NCI-H748 treated with DMSO at 0.1 percent for 48 hours (cell line): ENCODE data around the gene ACSL1.
A peak's percentile ranks its signal among the peaks of the same experiment; 100 is the strongest.
"Not testable (repeated sequence)": the region's sequence is repeated elsewhere in the genome, so short reads cannot be mapped to it uniquely, and the experiment has no call there.

Experiments used
- DNase-seq: peaks from one replicate; lab custom pipeline; 2025; lab: John Stamatoyannopoulos, UW

Gene ACSL1

DNA sequence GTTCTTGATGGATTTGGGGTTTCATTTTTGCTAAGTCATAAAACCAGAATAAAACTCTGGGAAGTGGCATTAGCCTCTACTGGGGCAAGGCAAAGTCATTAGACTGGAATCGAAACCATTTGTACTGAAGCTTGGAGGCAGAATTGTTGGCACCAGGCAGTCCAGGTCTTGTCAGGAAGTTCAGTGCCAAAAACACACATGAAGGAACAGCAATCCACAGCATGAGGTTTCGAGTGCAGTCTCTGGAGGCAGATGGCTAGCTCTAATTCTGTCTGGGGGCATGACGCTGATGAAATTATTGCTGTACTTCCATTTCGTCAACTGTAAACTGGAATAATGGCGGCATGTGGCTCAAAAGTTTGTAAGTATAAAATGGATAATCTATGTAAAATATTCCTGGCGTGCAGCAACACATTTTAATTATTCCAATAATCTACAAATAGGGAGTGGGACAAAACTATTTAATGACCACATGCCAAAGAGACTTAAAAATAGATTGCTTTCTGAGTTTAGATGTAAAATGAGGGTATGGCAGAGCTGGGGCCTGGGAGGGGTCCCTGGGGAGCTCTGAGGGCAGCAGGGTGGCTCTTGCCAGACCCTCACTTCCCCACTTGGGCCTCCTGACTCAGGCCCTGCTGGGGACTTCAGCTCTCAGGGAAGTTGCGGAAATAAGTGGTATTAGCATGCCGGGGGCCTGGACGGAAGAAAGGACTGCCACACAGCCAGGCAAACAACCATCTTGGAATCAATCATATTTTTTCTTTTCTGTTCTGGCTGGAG lies 73.1 kb downstream of the ACSL1 start:
- no peak for DNase-seq

DNA sequence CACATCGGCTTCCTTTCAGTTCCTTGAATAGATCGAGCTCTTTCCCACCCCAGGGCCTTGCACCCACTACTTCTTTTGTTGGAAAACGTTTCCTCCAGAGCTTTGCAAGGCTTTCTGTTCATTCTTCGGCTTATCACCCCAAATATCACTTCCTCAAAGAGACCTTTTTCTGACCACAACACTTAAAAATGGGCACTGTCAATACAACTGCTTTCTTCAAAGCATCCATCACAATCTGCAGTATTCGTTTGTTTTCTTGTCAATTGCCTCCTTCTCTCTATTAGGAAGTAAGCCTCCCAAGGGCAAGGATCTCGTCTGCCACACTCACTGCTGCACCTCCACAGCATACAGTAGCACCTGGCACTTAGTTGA lies 74.2 kb downstream of the ACSL1 start:
- DNase-seq: no peak

DNA sequence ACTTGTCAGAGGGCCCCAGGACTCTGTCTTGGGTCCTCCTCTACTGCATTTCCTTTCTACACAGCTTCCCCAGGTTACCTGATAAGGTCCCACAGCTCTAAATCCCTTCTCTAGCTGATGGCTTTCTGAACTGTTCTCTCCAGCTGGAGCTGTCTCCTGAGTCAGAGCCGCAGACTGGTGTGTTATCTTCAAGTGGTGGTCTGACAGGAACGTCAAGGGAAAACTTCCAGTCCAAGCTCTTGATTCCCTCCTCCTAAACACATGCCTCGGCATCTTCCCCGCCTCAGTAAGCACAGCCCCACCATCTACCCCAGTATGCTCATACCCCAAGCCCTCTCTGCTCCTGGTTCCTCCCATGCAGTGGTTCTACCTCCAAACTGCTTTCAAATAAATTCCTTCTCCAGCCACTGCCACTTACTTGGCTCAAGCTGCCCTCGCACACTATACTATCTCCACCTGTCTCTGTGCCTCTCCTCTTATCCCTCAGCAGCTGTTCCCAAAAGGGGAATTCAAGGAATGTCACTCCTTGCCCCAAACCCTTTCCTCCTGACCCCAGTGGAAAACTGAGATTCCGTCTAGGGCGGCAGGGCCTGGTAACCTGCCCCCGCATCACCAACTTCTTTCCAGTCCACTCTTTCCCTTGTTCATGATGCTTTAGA lies 74.7 kb downstream of the ACSL1 start:
- no peak for DNase-seq

DNA sequence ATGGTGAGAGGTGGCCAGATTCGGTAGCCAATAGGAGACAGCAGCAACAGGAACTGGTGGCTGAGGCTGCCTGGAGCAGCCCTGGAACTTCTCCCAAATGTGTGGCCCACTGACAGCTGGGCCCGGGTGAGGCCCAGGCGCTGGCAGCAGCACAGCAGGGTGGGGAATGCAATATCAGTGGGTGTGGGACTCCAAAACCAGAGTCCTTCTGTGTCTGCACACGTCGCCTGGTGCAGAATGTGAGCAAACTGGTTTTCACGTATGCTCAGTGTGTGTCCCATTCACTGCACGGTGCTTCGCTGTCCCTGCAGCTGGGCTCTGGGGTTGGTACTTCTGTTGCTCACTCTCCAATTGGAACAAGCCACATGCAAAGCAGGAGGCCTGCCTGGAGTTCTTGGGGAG lies 77.5 kb downstream of the ACSL1 start:
- no peak for DNase-seq

DNA sequence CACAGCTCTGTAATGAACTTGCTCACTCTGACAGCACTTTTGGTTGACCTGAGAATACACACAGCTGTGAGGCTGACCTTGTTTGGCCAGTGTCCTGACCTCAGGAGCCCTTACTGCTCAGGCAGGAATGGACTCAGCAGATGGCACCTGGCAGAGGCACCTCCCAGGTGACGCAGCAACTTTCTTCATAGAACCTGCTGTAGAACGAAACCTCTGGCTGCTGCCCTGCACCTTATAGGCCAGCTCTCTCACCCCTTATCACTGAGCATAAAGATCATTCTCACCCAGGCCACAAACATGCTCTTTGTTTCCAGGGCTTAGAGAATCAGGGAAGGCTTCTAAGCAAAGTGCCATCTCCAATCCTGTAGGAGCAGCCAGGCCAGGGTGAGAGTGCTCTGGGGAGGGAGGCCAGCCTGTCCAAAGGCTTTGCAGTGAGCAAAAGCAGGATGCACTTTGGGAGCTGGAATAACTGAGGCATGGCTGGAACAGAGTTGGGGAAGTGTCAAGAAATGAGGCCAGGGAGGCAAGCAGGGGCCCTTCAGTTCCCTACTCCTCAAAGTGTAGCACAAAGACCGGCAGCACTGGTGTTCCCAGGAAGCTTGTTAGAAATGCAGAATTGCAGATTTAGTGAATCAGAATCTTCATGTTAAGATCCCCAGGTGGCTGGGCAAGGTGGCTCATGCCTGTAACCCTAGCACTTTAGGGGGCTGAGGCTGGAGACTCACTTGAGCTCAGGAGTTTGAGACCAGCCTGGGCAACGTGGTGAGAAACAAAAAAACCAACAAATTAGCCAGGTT lies 78.5 kb downstream of the ACSL1 start:
- DNase-seq: no peak

DNA sequence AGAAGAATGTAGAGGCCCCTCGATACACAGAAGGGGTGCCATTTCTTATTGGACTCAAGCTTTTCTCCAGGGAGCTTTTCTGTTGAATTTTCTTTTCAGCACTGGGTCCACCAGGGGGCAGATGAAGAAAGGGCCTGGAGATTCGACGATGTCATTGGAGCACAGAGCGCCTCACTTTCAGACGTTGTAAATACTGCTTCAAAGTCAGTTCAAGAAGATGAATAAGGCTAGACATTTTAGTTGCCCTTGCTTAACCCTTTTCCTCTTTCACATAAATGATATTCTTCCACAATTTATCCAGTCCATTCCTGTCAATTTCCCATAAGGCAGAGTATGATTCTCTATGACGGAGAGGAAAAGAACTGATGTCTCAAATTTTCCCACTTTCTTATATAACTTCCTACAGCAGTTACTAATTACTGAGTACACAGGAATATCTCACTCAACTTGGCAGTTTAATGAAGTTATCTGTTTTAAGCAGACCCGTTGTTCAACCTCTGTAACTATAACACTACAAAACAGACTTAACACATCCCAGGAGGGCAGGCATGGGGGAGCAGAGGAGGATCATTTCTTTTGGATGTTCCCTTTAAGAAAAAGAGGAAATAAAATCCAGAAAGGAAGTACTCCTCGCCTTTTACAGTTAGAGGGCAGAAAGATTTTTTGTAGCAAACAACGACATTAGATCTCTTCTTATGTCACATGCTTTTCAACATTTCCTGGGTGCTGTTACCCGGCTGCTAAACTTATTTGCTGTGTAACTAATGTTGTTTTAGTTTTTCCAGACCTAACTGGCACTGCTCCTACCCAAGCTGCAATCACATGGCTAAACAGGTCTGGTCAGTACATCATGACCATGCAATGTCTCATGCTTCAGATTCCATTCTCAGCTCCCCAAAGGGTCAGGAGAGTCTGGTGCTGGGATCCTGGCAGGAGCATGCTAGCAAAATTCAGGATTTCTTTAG lies 79.7 kb downstream of the ACSL1 start:
- DNase-seq: peak; percentile 8

DNA sequence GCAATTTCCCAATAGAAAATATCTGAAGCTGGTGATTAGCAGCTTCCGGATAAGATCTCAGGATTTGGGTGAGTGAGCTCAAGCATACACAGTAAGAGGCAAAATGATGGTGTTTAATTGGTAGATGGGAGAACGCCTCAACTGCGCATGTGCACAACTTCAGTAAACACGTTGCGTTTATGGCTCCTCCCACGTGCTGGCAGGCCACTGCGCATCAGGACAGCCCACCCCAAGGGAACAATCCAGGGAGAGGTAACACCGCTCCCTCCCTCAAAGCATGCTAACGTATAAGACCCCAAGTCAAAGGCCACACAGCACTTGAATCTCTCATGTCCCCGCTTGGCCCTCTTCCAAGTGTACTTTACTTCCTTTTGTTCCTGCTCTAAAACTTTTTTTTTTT lies 81.5 kb downstream of the ACSL1 start:
- DNase-seq: no peak

DNA sequence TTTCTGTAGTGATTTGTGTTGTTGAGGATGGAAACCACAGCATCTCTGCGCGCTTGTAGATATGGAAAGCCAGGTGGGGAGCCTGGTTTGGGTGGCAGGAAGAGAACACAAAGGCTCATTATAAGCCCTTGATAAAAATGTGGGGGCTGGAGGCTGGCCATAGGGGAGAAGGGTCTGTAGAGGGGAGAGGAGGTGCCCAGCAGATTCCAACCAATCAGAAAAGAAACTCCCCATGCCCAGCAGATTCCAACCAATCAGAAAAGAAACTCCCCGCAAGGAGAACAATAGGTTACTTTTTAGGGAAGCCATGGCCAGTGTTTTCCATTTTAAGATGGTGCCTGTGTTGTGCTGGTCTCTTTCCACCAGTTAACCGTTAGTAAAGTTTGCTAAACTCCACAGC lies 82.1 kb downstream of the ACSL1 start:
- DNase-seq: no peak

DNA sequence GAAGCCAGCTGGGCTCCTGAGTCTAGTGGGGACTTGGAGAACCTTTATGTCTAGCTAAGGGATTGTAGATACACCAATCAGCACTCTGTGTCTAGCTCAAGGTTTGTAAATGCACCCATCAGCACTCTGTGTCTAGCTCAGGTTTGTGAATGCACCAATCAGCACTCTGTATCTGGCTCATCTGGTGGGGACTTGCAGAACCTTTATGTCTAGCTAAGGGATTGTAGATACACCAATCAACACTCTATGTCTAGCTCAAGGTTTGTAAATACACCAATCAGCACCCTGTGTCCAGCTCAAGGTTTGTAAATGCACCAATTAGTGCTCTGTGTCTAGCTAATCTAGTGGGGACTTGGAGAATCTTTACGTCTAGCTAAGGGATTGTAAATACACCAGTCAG lies 84.1 kb downstream of the ACSL1 start:
- not testable (repeated sequence) for DNase-seq

DNA sequence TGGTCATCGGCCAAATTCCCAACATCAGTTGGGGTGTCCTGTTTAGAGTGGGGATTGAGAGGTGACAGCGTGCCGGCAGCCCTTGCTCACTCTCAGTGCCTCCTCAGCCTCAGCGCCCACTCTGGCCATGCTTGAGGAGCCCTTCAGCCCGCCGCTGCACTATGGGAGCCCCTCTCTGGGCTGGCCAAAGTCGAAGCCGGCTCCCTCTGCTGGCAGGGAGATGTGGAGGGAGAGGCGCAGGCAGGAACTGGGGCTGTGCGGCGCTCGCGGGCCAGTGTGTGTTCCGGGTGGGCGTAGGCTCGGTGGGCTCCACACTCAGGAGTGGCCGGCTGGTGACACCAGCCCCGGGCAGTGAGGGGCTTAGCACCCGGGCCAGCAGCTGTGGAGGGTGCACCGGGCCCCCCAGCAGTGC lies 84.8 kb downstream of the ACSL1 start:
- no peak for DNase-seq

DNA sequence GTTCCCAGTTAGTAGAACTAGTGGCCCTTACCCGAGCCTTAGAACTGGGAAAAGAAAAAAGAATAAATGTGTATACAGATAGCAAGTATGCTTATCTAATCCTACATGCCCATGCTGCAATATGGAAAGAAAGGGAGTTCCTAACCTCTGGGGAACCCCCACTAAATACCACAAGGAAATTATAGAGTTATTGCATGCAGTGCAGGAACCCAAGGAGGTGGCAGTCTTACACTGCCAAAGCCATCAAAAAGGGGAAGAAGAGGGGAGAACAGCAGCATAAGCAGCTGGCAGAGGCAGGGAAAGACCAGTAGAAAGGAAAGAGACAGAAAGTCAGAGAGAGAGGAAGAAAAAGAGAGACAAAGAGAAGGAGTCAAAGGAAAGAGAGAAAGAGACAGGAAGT lies 86.2 kb downstream of the ACSL1 start:
- not testable (repeated sequence) for DNase-seq

DNA sequence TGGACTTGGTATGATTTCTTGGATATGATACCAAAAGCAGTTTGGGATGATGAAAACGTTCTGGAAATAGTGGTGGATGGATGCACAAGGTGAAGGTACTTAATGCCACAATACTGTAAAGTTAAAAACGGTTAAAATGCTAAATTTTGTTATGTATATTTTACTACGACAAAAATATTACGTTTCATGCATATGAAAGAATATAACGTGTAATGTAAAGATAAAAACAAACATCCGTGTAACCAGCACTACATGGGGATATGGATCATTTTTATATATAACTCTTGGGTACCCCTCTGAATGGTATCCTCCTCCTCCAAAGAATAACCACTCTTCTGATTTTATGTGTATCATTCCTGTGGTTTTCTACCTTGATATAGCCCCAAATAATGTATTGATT lies 91.0 kb downstream of the ACSL1 start:
- DNase-seq: no peak

DNA sequence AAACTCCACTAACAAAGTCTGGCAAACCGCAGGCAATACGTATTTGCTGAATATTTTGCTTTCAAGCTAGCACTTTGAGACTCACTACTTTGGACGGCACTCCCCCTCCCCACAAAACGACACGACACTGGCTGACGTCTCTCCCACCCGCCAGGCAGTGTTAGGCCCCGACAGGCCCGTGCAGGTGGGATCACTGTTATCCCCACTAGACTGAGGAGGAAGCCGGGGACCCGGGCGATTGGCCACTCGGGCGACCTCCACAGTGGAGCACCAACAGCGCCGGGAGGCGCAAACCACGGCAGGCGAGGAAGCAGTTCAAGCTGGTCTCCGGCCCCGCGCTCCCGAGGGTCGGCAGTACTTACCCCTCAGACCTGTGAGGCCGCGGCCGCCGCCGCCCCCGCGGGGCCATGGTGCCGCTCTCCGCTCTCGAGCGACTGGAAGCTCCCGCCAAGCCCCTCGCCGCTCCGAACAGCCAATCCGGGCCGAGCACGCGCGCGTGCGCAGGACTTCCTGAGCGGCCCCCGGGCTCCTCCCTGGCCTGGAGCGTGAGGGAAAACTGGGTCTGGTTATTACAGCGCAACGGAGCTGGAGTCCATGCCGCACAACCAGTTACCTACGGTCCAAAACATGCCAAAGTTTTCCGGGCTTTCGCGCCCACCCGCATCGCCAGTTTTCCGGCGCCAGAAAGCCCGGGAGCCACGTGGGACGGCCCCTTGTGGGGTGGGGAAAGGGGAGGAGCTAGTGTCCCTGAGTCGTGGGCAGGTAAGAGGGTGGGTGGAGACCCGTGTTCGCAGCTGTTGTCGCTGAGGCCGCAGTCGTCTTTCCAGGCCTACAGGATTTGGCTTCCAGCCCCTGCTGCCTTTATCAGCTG lies 91.9 kb downstream of the ACSL1 start, which contains the start of gene CENPU:
TSS of gene CENPU (minus strand) at position 443 of the 871 bp plus-strand sequence. CDS start at position 409, 34 bp downstream.
- DNase-seq: peak; percentile 86

DNA sequence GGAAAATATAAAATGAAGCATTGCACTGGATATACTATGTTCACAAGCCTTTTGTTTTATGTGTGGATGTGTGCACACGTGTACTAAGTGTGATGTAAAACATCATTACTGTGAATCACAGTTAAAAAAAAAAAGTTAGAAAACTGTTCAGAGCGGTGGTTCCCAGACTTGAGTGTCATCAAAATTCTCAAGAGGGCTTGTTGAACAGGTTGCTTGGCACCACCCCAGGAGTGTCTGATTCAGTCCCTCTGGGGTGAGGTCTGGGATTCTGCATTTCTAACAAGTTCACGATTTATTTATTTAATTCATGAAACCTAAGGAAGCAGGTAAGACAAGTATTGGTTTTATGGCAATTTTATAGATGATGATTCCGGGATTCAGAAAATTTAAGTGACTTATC lies 93.6 kb downstream of the ACSL1 start:
- DNase-seq: no peak

DNA sequence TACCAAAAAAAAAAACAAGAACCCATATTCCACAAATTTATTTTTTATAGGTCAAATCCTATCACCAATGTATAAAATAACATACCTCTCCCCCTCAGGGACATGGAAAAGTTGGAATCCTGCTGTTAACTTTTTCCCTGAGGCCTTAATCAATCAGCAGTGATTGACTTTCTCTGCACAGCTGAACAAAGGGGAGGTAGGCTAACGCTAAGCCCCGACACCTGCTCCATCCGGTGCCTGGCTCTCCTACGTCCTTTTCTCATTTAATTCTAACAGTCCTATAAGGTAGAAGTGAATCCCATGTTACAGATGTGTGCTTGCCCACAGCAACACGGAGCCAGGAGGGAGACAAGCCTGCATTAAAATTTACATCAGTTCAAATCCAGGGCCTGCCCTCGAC lies 94.7 kb downstream of the ACSL1 start:
- no peak for DNase-seq

DNA sequence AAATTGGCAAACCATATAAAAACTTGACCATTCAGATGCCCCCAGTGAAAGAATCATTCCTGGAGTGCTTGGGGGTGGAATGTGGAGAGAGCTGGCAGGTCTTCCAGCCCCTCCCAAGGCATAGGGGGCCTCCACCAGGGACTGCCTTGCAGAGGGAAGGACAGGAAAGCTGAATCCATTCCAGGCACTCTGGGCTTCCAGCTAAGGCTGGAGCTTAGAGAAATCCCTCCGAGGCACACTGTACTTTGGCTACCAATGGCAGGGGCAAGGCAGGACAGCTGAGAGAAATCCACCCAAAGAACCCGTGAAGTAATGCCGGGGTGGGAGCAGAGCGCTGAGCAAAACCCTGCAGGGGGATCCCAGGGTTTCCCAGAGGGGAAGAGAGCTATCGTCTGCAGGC lies 95.8 kb downstream of the ACSL1 start:
- no peak for DNase-seq

DNA sequence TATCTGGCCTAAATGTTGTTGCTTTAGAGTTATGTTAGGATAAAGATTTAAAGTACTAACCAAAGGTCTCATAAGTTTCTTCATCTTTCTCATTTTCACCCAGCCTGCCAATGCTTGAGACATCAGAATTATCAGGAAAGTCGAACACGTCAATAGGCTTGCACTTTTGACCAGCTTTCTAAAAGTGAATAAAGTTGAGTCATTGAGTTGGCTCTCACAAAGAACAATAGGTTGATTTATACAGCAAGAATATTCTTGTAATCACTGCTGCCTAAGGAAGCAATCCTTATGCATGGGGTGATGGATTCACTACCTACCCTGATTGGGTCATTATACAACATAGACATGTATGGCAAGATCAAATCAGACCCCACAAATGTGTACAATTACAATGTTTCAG lies 96.9 kb downstream of the ACSL1 start:
- DNase-seq: no peak

DNA sequence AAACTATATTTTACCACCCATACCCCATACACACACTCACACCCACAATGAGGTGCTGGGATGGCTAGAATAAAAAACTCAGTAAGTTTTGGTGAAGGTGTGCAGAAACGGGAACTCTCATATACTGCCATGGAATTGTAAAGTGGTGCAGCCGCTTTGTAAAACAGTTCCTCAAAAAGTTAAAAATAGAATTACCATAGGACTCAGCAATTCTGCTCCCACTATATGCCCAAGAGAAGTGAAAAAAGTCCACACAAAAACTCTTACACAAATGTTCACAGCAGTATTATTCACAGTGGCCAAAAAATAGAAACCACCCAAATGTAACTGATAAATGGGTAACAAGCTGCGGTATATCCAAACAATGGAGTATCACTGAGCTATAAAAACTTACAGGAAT lies 98.3 kb downstream of the ACSL1 start:
- DNase-seq: no peak

DNA sequence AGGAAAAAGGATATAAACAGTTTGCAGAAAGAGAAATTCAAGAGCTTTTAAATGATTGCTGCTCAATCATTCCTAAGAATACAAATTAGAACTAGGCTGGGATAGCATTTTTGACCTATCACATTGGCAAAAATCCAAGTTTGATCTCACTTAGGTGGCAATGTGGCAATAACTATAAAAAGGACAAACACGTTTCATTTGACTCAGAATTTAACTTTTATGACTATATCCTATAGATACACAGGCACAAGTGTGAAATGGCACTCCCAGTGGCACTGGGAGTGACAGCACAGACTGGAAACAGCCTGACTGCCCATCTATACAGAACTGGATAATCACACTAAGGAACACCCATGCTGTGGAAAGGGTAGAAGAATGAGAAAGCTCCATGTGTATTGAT lies 103.0 kb downstream of the ACSL1 start:
- no peak for DNase-seq

DNA sequence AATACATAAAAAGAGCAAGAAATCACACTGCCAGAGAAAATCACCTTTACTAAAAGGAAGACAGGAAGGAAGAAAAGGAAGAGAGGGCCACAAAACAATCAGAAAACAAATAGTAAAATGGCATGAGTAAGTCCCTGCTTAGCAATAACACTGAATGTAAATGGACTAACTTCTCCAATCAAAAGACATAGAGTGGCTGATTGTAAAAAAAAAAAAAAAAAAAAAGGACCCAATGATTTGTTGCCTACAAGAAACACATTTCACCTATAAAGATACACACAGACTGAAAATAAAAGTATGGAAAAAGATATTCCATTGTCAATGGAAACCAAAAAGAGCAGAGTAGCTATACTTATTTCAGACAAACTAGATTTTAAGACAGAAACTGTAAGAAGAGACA lies 104.5 kb downstream of the ACSL1 start:
- DNase-seq: no peak

DNA sequence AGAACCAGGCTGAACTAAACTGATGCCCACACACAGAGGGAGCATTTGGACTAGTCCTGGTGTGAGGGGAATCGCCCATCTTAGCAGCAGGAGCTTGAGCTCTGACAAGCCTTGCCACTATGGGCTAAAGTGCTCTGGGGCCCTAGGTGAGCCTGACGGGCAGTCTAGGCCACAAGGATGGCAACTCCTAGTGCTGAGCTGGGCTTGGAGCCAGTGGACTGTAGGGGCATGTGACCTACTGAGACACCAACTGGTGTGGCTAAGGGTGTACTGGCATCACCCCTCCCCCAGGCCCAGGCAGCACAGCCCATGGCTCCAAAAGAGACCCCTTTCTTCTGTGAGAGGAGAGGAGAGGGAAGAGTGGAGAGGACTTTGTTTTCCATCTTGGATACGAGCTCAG lies 106.4 kb downstream of the ACSL1 start:
- DNase-seq: no peak
